SKM-1 treated with dmso at 0.1 percent for 144 hours (cell line): Measurements from ENCODE around the gene VAT1.
"Not testable (repeated sequence)": the region's sequence is repeated elsewhere in the genome, so short reads cannot be mapped to it uniquely, and the experiment has no call there.

Experiments used
- DNase-seq: peaks from one replicate; lab custom pipeline; 2025; ENCODE audit not compliant: unreplicated experiment; lab: John Stamatoyannopoulos, UW

The VAT1 gene

GRCh38 chr17:43010667-43011308 is 11.4 kb downstream of the VAT1 start:
- no peak for DNase-seq

DNA sequence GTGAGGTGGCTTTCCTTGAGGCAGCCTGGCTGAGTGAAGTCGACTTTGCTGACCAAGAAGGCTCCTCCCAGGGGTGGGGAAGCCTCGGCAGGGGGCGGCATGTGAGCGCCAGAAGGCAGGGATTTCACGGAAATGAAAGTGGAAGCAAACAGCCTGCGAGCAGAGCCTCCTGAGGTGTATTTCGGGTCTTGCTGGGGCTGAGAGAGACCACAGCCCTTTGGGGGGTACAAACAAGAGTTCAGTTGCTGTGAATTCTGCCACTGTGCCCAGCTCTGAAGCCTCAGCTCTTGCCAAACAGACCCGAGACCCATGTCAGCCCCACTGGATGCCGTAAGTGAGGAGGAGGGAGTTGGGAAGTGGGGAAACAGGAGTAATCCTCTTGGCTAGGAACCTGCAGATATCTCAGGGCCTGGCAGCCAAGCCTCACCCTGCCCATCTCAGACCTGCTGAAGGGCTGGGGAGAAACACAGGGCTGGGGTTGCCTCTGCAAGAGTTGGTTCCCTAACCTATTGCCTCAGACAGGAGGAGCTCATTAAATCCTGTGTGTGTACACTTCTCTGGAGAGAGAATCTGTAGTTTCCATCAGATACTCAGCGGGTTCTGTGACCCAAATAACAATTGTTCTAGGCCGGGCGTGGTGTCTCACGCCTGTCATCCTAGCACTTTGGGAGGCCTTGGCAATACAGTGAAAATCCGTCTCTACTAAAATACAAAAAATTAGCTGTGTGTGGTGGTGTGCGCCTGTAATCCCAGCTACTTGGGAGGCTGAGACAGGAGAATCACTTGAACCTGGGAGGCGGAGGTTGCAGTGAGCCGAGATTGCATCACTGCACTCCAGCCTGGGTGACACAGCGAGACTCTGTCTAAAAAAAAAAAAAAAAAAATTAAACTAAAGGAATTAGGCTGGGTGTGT is 15.3 kb downstream of the VAT1 start, which contains the start of gene IFI35:
TSS of gene IFI35 (plus strand) at position 146 of the 913 bp plus-strand sequence. CDS start at position 310, 164 bp downstream.
- peak; percentile 75 for DNase-seq

GRCh38 chr17:43003542-43004172 is 18.5 kb downstream of the VAT1 start:
- no peak for DNase-seq

DNA sequence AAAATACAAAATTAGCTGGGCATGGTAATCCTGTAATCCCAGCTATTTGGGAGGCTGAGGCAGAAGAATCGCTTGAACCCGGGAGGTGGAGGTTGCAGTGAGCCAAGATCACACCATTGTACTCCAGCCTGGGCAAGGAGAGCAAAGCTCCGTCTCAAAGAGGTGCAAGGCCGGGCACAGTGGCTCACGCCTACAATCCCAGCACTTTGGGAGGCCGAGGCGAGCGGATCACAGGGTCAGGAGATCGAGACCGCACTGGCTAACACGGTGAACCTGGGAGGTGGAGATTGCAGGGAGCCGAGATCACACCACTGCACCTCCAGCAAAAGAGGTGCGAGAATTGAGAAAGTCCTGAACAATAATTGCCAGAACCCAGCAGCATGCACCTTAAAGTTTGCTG is 21.3 kb downstream of the VAT1 start:
- DNase-seq = not testable (repeated sequence)

GRCh38 chr17:42999003-42999525 is 23.1 kb downstream of the VAT1 start:
- no peak for DNase-seq

- DNase-seq = peak; percentile 100
Observed at GRCh38 chr17:42997984-42998938, 23.9 kb downstream of the VAT1 start, which contains the start of gene RPL27. TSS of gene RPL27 (plus strand) at chr17:42998419. CDS start at chr17:42998751, 332 bp downstream.

DNA sequence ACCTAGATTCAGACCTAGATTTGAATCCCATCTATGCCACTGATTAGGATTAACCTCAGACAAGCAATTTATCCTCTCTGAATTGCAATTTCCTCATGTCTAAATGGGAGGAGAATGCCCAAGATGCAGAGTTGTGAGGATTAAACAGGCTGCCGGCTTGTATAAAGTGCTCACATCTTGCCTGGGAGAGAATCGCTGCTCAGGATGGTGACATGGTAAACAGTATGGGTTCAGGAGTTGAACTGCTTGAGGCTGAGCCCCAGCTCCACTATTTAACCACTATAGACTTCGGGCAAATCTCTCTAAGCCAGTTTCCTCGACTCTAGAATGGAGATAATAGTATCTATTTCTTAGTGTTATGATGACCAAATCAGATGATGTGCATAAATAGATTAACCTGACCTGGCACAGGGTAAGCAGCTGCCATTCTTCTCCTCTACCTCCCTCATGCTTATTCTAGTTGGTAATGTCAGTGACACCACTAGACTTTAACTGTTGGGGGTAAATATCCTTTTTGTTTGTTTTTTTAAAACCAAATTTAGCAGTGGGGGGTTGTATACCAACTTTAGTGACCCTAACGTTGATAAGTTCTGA is 24.7 kb downstream of the VAT1 start:
- no peak for DNase-seq

DNA sequence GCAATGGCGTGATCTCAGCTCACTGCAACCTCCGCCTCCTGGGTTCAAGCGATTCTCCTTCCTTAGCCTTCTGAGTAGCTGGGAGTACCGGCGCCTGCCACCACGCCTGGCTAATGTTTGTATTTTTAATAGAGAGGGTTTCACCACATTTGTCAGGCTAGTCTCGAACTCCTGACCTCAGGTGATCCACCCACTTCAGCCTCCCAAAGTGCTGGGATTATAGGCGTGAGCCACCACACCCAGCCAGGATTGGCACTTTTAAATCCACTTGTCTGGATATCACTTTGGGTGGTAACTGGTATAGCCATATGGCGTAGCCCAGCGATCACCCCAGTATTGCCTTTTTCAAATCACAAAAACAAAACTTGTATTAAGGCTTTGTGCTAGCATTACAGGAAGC is 28.3 kb downstream of the VAT1 start:
- not testable (repeated sequence) for DNase-seq

- no peak for DNase-seq
Observed at GRCh38 chr17:42992872-42993271, 29.3 kb downstream of the VAT1 start.

DNA sequence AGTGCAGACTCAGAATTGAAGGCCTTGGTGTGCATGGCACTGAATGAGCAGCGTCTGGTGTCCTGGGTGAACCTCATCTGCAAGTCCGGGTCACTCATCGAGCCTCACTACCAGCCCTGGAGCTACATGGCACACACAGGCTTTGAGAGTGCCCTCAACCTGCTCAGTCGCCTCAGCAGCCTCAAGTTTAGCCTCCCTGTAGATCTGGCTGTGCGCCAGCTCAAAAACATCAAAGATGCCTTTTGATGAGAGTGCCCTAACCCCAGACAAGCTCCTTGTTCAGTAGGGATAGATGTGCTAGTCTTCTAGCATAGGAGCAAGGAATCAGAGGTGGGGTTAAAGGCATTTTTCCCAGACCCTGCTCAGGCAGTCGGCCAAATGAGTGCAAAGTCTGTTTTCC is 30.7 kb downstream of the VAT1 start:
- no peak for DNase-seq

- no peak for DNase-seq
Observed at GRCh38 chr17:42989726-42990652, 32.2 kb downstream of the VAT1 start.

DNA sequence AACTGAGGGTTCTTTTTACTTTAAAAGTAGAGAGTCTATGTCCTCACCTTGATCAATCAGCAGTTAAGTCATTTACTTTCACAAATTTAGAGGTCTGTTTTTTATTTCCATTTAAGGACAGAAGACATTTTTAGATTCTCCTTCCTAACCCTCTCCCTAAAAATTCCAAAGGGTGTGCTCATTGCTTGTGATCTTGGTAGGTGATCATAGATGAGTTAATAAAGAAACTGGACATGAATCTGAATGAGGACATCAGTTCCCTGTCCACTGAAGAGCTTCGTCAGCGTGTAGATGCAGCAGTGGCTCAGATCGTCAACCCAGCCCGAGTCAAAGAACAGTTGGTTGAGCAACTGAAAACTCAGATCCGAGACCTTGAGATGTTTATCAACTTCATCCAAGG is 33.0 kb downstream of the VAT1 start:
- no peak for DNase-seq

GRCh38 chr17:42985225-42985624 is 37.0 kb downstream of the VAT1 start:
- peak; percentile 97 for DNase-seq

- DNase-seq = no peak
Observed at GRCh38 chr17:42982266-42982665, 39.9 kb downstream of the VAT1 start.

DNA sequence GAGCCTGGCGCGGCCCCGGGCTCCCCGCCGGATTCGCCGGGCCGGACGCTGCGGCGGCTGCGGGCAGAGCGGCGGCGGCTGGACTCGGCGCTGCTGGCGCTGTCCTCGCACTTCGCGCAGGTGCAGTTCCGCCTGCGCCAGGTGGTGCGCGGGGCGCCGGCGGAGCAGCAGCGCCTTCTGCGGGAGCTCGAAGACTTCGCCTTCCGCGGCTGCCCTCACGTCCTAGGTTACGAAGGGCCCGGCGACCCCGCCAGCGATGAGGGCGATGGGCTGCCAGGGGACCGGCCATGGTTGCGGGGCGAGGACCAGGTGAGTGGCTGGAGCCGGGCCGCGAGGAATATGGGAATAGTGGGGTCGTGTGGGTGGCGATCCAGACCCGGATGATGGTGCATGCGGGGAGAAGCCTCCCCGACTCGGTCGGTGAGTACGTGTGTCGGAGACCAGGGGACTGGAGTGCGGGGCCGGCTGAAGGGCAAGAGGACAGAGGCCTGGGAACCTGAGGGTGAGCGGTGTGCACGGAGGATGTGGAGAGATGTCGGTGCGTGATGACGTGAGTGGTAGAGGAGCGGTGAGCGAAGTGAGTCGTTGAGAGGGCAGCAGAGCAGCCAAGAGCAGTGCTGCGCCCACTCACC is 41.3 kb downstream of the VAT1 start:
- DNase-seq = peak; percentile 42

- peak; percentile 74 for DNase-seq
Observed at GRCh38 chr17:42980274-42980765, 41.9 kb downstream of the VAT1 start, which contains the start of gene RUNDC1. TSS of gene RUNDC1 (plus strand) at chr17:42980565. CDS start at chr17:42980577, 12 bp downstream.

- no peak for DNase-seq
Observed at GRCh38 chr17:42979511-42980273, 42.5 kb downstream of the VAT1 start, which contains the start of gene PTGES3L. TSS of gene PTGES3L (minus strand) at chr17:42980080. CDS start at chr17:42980053, 27 bp downstream.
